ENCODE measurements around the gene IL34.

Gene IL34

DNA sequence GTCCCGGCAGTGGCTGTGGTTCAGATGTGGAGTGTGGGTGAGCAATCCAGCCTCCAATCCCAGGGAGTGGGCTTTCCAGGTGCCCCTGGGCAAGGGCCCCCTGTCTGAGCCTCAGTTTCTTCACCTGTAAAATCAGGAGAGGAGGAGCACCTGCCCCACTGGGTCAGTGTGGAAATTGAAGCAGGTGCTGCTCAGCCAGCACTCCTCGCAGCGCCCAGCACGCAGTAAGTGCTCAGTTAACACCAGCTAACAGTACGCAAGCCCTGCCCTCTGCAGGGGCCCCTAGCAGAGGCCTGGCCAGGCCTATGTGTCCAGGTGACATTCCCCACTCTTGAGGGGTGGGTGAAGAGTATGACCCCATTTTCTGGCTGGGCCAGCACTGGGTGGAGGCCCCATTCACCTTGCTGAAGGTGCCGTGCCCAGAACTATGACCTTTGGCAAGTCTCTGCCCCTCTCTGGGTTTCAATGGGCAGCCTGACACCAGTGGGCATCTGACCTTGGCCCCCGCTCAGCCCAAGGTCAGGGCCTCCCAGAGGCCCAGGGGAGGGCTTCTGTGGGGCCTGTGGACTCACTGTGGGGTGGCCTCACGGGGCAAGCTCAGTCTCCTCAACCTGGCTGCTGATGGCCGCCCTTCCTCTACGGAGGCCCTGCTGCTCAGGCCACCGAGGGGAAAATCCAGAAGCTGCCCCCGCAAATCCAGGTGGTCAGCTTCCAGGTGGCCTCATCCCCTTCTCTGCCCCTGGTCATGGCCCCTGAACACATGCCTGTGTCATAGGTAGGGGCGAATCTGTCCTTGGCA is 37.0 kb downstream of the IL34 start:
- peaks cover 6% of the 10 kb centered on the region for H3K36me3 ChIP-seq (ENCODE audit: control insufficient read depth, insufficient read depth, low read length)
- no peaks in the 10 kb centered on the region for H3K27me3 ChIP-seq (ENCODE audit: control insufficient read depth, insufficient read depth, low read length)
- peaks cover 9% of the 10 kb centered on the region for H3K4me1 ChIP-seq (ENCODE audit: control insufficient read depth, insufficient read depth, low read length)
- H3K9ac ChIP-seq (ENCODE audit: low read depth, low read length): no peak overlapping the region
- no peak overlapping the region for H3K4me3 ChIP-seq (ENCODE audit: low read depth, low read length)
- H3K9me3 ChIP-seq (ENCODE audit: control insufficient read depth, insufficient read depth, low read length): no peaks in the 10 kb centered on the region

DNA sequence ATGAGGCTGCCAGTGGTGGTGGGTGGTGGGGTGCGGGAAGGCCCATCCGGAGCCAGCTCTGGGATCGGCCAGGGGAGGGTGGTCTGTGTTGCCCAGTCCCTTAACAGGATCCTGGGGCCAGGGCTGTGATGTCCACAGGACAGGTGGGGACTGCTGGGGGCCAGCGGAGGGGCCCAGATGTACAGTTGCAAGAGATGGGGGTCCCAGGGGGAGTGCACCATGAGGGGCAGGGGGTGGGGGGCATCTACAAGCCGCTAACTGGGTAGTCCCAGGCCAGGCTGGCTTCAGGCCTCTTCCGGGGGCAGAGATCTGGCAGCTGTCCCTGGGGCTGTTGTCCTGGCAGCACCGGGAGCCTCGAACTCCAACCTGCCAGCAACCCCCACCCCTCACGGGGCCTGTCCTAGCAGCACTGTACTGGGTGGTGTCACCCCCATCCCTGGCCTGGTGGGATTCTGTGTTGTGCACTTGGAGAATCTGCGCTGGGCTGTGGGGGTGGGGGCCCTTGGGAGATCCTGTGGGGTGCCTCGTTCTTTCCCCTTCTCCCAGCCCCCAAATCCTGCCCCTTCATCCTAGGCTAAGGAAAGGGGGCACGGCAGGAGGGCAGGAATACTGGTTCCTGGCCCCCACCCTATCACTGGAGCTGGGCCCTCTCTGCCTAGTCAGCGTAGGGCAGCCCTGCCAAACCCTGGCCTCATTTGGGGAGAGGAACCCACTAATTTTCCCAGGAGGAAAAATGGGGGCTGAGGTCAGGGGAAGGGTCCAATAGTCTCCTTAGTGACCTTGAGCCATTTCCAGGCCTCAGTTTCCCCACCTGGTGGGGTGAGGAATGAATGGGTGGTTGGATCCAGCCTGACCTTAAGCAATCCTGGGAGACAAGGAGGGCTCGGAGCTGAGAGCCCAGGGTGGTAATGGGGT is 38.0 kb downstream of the IL34 start:
- Histone ChIP-seq H3K9ac (ENCODE audit: low read depth, low read length) (no peak overlapping the region), H3K27me3 (ENCODE audit: control insufficient read depth, insufficient read depth, low read length) (no peaks in the 10 kb centered on the region), H3K36me3 (ENCODE audit: control insufficient read depth, insufficient read depth, low read length) (no peaks in the 10 kb centered on the region), H3K4me3 (ENCODE audit: low read depth, low read length) (peak overlapping the region; percentile 68), H3K4me1 (ENCODE audit: control insufficient read depth, insufficient read depth, low read length) (peaks cover 9% of the 10 kb centered on the region), H3K9me3 (ENCODE audit: control insufficient read depth, insufficient read depth, low read length) (no peaks in the 10 kb centered on the region)

DNA sequence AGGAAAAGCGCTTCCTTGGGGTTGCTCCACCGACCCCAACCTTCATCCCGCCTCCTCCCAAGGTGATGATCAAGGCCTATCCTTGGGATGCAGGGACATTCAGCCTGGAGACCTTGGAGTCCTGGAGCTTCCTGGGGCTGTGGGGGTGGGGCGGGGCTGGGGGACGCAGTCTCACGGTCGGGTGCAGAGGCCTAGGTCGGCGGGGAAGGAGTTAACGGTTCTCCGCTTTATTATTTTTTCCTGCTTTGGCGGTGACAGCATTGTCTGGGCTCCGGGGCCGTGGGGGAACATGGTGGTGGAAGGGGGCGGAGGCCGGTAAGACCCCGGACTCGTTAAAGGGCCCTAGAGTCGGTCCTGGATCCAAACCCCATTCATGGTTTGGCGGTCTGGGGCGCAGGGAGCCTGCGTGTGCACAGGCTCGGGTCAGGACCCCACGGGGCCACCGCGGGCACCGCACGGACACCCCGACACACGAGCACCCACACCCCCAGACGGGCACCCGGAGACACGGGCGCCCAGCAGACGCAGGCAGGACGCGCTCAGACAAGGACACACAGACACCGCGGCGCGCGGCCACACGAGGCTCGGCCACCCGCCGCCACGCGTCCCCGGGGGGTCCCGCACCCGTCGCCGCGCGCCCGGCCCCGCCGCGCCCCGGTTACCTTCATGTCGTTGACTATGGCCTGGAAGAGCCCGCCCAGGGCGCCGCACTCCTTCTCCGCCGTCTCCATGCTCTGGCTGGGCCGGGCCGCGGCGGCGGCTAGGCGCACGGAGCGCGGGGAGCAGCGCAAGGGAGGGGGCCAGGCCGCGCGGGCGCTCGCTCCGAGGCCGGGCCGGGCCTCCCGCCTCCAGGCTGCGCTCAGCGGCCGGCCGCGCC is 38.9 kb downstream of the IL34 start:
- H3K4me1 ChIP-seq (ENCODE audit: control insufficient read depth, insufficient read depth, low read length): peaks cover 9% of the 10 kb centered on the region
- H3K9ac ChIP-seq (ENCODE audit: low read depth, low read length): peak overlapping the region; percentile 37
- peak overlapping the region; percentile 68 for H3K4me3 ChIP-seq (ENCODE audit: low read depth, low read length)
- no peaks in the 10 kb centered on the region for H3K9me3 ChIP-seq (ENCODE audit: control insufficient read depth, insufficient read depth, low read length)
- H3K36me3 ChIP-seq (ENCODE audit: control insufficient read depth, insufficient read depth, low read length): no peaks in the 10 kb centered on the region
- no peaks in the 10 kb centered on the region for H3K27me3 ChIP-seq (ENCODE audit: control insufficient read depth, insufficient read depth, low read length)

DNA sequence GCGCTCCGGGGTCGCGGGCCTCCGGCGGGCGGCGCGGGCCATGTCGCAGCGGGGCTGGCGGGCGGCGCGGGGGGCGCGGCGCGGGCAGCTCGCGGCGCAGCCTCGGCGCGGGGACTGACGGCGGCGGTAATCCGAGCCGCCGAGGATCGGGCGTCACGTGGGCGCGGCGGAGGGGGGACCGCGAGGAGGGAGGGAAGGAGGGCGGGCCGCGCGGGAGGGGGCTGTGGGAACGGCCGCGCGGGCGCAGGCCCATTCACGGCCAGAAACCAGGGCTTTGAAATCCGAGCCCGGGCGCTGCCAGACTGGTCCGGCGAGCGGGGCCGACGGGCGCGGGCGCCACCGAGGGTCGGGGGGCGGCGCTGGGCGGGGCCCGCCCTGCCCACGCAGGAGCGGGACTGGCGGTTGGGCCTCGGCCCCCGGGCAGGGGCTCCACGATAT is 39.6 kb downstream of the IL34 start, which contains the start of gene MTSS2:
MTSS2 (minus strand) TSS at position 116 of the 438 bp plus-strand sequence. CDS start 262 bp downstream, outside the sequence.
- H3K9ac ChIP-seq (ENCODE audit: low read depth, low read length): peak within 1 kb of the TSS; percentile 37
- peaks cover 9% of the 10 kb centered on the region for H3K4me1 ChIP-seq (ENCODE audit: control insufficient read depth, insufficient read depth, low read length)
- peak within 1 kb of the TSS; percentile 68 for H3K4me3 ChIP-seq (ENCODE audit: low read depth, low read length)
- no peaks in the 10 kb centered on the region for H3K36me3 ChIP-seq (ENCODE audit: control insufficient read depth, insufficient read depth, low read length)
- H3K27me3 ChIP-seq (ENCODE audit: control insufficient read depth, insufficient read depth, low read length): no peaks in the 10 kb centered on the region
- H3K9me3 ChIP-seq (ENCODE audit: control insufficient read depth, insufficient read depth, low read length): no peaks in the 10 kb centered on the region

DNA sequence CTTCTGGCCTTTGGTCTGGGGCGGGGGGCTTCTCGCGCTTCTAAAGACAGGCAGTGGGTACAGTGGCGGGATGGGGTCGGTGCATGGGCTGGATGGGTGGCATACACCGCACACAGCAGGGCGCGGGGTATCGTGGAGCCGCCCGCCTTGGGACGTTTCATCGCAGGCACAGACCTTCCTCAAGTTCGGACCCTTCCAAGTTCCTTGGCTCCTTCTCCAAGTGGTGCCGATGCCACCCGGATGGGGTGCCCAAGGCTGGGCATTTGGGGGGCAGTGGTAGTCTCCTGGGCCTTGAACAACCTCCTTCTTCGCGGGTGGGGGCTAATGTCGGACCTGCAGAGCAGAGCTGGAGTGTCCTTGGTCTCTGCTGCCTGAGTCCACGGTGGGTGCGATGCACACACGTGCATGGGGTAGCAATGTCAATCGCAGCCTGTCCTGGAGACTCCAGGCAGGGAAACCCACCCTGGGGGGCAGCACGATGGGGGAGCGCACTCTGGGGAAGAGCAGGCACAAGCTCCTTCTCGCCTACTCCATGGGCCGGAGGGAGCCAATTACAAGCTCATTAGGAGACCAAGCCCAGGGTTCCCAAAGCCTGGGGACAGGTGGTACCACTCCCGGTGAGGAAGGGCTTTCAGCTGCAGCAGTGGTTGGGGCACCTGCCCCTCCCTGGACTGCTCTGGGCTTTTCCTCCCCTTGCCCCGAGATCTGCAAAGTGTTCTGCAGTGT is 40.2 kb downstream of the IL34 start:
- Histone ChIP-seq H3K9ac (ENCODE audit: low read depth, low read length) (no peak overlapping the region), H3K4me1 (ENCODE audit: control insufficient read depth, insufficient read depth, low read length) (peaks cover 9% of the 10 kb centered on the region), H3K4me3 (ENCODE audit: low read depth, low read length) (peak overlapping the region; percentile 41)

DNA sequence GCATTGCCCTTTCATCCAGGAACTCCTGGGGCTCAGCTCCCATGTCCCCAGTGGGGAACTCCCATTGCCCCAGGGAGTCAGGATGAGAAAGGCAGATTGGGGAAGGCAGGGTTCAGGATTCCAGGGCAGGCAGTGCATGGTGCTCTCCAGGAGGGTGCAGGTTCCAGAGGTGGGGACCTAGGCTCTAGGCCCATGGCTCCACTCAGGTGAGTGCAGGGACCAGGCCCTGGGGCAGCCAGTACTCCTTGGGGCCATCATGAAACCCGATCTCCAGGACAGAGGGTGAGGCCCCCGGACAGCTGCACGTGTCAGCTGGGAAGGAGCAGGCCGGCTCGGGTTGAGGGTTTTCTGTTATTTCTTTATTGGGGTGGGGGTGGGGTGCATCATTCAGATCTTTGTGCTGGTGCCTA is 40.7 kb downstream of the IL34 start:
- no peaks in the 10 kb centered on the region for H3K36me3 ChIP-seq (ENCODE audit: control insufficient read depth, insufficient read depth, low read length)
- no peak overlapping the region for H3K9ac ChIP-seq (ENCODE audit: low read depth, low read length)
- no peaks in the 10 kb centered on the region for H3K9me3 ChIP-seq (ENCODE audit: control insufficient read depth, insufficient read depth, low read length)
- peaks cover 9% of the 10 kb centered on the region for H3K4me1 ChIP-seq (ENCODE audit: control insufficient read depth, insufficient read depth, low read length)
- no peaks in the 10 kb centered on the region for H3K27me3 ChIP-seq (ENCODE audit: control insufficient read depth, insufficient read depth, low read length)
- no peak overlapping the region for H3K4me3 ChIP-seq (ENCODE audit: low read depth, low read length)

More for the DNA sequence above, 40.2 kb downstream of the IL34 start:
- no peaks in the 10 kb centered on the region for H3K27me3 ChIP-seq (ENCODE audit: control insufficient read depth, insufficient read depth, low read length)
- H3K36me3 ChIP-seq (ENCODE audit: control insufficient read depth, insufficient read depth, low read length): no peaks in the 10 kb centered on the region
- H3K9me3 ChIP-seq (ENCODE audit: control insufficient read depth, insufficient read depth, low read length): no peaks in the 10 kb centered on the region

DNA sequence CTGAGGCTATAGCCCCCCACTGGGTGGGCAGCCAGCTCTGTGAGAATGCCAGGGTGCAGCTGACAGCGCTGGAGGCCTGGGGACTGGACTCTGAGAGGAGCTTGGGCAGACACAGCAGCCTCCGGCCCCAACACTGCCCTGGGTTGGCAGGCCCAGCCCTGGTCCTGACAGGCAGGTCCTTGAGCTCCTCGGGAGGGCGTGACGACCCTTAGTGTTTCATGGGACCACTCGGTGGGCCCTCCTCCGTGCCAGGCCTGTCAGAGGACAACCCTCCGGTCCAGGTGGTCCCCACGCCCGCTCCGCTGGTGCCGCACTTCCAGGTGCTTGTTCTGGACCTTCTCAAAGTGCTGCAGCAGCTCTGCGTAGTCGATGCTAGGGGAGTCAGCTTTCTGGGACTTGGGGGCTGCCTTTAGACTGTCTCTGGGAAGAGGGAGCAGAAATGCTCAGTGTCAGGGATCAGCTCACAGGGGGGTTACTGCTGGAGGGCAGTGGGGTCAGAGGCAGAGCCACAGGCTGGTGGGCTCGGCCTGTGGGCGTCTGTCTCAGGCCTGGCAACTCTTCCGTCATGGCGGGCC is 41.4 kb downstream of the IL34 start:
- Histone ChIP-seq H3K9ac (ENCODE audit: low read depth, low read length) (no peak overlapping the region), H3K4me1 (ENCODE audit: control insufficient read depth, insufficient read depth, low read length) (peaks cover 9% of the 10 kb centered on the region), H3K4me3 (ENCODE audit: low read depth, low read length) (no peak overlapping the region)

DNA sequence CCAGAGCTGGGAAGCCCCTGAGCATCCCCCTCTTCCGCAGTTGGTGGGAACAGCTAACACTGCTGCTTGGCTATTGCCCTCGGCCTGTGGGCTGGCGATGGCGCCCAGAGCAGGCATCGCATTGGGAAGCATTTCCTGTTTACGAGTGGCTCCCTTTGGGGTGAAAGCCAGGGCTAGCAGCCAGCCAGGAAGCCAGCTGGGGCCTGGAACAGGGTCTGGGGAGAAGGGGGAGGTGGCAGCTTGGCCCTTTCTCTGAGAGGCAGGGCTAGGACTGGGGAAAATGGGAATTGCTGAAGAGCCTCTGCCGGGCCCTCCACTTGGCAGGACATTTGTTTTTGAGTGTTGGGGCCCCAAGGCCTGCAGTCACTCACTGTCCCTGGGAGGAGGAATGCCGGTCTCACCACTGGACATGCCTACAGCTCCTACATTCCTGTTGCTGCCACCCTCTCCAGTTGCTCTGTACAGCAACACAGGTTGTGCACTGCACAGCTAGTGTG is 41.9 kb downstream of the IL34 start:
- Histone ChIP-seq H3K36me3 (ENCODE audit: control insufficient read depth, insufficient read depth, low read length) (peaks cover 5% of the 10 kb centered on the region), H3K4me3 (ENCODE audit: low read depth, low read length) (no peak overlapping the region), H3K27me3 (ENCODE audit: control insufficient read depth, insufficient read depth, low read length) (no peaks in the 10 kb centered on the region), H3K9ac (ENCODE audit: low read depth, low read length) (no peak overlapping the region), H3K4me1 (ENCODE audit: control insufficient read depth, insufficient read depth, low read length) (peaks cover 9% of the 10 kb centered on the region), H3K9me3 (ENCODE audit: control insufficient read depth, insufficient read depth, low read length) (no peaks in the 10 kb centered on the region)

More for the DNA sequence above, 41.4 kb downstream of the IL34 start:
- no peaks in the 10 kb centered on the region for H3K27me3 ChIP-seq (ENCODE audit: control insufficient read depth, insufficient read depth, low read length)
- H3K9me3 ChIP-seq (ENCODE audit: control insufficient read depth, insufficient read depth, low read length): no peaks in the 10 kb centered on the region
- H3K36me3 ChIP-seq (ENCODE audit: control insufficient read depth, insufficient read depth, low read length): peaks cover 5% of the 10 kb centered on the region

DNA sequence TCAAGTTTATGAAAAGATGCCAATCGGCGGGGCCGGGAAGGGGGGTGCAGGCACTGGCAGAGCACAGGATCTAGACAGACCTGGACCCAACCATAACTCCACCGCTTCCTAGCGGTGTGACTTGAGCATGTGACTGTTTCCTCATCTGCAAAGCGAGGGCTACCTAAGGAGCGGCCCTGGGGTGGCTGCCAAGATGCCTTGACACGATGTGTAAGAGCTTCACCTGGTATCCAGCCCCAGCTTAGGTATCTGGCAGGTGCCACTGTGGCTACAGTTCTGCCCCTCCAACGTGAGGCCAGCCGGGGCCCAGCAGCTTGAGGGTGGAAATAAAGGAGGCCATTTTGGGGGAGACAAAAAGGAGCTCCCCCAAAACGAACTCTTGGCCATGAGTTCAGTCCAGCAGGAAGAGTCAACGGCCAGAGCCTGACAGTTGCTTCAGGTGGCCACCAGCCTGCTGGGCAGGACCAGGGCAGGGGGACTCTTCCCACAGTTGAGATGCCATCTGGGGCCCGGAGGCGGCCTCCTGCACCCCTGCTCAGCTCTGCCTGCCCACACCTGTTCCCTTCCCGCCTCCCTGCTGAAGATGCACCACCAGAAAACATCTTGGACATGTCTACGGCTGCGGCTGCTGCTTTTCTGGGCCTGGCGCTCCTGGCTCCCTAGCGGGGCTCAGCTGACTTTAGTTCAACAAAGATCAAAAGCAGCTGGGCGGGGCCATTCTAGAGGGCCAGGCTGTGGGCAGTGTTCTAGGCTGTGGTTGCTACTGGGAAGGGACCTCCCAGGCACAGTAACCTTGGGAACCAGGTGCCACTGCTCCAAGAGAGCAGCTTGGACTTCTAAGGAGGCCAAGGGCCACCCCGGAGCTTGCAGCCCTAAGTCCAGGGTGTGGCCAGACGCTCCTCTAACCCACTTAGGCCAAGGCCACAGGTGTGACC is 42.9 kb downstream of the IL34 start:
- Histone ChIP-seq H3K4me3 (ENCODE audit: low read depth, low read length) (no peak overlapping the region), H3K9ac (ENCODE audit: low read depth, low read length) (no peak overlapping the region), H3K4me1 (ENCODE audit: control insufficient read depth, insufficient read depth, low read length) (peaks cover 9% of the 10 kb centered on the region)

More for the DNA sequence above, 42.9 kb downstream of the IL34 start:
- no peaks in the 10 kb centered on the region for H3K9me3 ChIP-seq (ENCODE audit: control insufficient read depth, insufficient read depth, low read length)
- H3K27me3 ChIP-seq (ENCODE audit: control insufficient read depth, insufficient read depth, low read length): no peaks in the 10 kb centered on the region
- peaks cover 5% of the 10 kb centered on the region for H3K36me3 ChIP-seq (ENCODE audit: control insufficient read depth, insufficient read depth, low read length)

Data from iPS-15b (cell line).